Muscle layer of colon (tissue), 2 donors: Measurements from ENCODE around the gene ANKRA2.

Experiments
- H3K27ac ChIP-seq: one replicate; pipeline ENCODE4 v1.7.0; 2013; ENCODE audit warnings: low read depth, mild to moderate bottlenecking, low read length, moderate library complexity
- H3K27me3 ChIP-seq, 2 donors: one replicate each; pipeline ENCODE4 v1.7.0; 2013; ENCODE audit warnings: low read length in 2 of 2, mild to moderate bottlenecking in 2 of 2; ENCODE audit not compliant: insufficient read depth in 2 of 2, control insufficient read depth in 1 of 2
- H3K36me3 ChIP-seq: one replicate; pipeline ENCODE4 v1.7.0; 2013; ENCODE audit warnings: mild to moderate bottlenecking, low read length; ENCODE audit not compliant: insufficient read depth
- H3K4me1 ChIP-seq: one replicate; pipeline ENCODE4 v1.7.0; 2013; ENCODE audit warnings: mild to moderate bottlenecking, low read length; ENCODE audit not compliant: insufficient read depth
- H3K4me3 ChIP-seq, 2 donors: one replicate each; pipeline ENCODE4 v1.7.0; 2013; ENCODE audit warnings: low read length in 2 of 2, low read depth in 1 of 2, mild to moderate bottlenecking in 1 of 2, moderate library complexity in 1 of 2
- H3K9ac ChIP-seq: one replicate; pipeline ENCODE4 v1.7.0; 2013; ENCODE audit warnings: low read length
- H3K9me3 ChIP-seq: one replicate; pipeline ENCODE4 v1.7.0; 2013; ENCODE audit warnings: mild to moderate bottlenecking, low read length
- donor health status: abdominal sarcoma.
- donor health status: Adenocarcinoma of cecum.

ANKRA2 gene, protein sequence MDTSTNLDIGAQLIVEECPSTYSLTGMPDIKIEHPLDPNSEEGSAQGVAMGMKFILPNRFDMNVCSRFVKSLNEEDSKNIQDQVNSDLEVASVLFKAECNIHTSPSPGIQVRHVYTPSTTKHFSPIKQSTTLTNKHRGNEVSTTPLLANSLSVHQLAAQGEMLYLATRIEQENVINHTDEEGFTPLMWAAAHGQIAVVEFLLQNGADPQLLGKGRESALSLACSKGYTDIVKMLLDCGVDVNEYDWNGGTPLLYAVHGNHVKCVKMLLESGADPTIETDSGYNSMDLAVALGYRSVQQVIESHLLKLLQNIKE

DNA sequence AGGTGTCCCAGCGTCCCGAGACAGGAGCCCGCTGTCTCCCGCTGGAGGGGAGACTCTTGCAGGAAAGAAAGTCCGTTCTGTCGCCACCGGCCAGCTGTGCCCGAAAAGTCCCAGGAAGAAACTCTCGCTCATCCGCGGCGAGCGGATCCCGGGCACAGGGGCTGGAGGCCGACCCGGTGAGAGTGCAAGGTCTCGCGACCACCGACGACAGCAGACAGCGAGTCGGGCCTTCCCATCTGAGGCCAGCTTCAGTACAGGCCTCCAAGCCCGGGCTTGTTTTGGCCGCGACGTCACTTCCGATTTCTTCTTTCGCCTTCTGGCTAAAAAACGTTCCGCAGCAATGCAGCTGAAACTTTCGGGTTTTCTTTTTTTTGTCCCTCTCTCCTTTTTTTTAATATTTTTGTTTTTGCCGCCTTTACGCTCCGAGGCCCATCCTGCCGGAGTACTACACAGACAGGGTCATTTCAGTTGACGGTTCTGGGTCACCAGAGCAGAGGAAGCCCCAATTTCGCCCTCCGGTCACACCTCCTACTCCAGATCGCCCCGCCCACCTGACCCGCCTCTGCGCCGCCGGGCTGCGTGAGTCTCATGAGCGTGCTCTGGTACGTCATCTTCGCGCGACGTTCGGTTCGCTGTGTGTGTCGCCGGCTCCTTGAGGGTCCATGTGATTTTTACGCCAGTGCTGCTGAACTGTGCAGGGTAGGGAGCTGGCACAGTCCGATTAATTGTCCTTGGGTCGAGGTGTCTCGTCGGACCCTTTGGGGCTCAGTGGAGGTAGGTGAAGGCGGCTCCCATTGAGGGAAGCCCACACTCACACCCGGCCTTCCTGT, at the start of gene ANKRA2, which contains the start of gene UTP15:
Gene ANKRA2, minus strand, starts transcription at position 501 of the 830 bp plus-strand sequence. CDS start 2,758 bp downstream, outside the sequence.
Gene UTP15, plus strand, starts transcription at position 605 of the 830 bp plus-strand sequence. CDS start 1,602 bp downstream, outside the sequence.
- H3K4me1 ChIP-seq = peaks cover 20% of the 10 kb centered on the region

DNA sequence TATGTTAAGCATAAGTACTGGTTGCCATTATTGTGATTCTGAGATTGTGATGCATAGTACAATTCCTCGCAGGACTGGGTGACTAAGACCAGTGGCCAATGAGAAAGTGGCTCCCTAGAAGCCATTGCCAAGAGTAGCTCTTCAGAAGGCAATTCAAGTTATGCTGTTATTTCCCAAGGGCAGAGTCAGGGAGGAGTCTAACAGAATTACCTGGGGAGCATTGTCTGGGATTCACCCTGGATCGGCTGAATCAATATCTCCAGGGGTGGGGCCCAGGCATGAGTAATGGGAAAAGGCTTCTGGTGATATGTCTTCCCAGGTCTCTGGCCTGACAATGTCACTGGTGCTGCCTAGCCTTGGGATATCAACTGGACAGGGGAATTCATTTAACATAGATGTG, 49.6 kb upstream of the ANKRA2 start:
- Histone ChIP-seq H3K4me3 (no peak overlapping the region), H3K9me3 (no peaks in the 10 kb centered on the region), H3K36me3 (no peaks in the 10 kb centered on the region), H3K27me3 (no peaks in the 10 kb centered on the region), H3K9ac (no peak overlapping the region), H3K27ac (no peak overlapping the region), H3K4me1 (no peaks in the 10 kb centered on the region)

More for the DNA sequence above, at the start of gene ANKRA2, which contains the start of gene UTP15:
- H3K4me3 ChIP-seq = peak within 1 kb of the TSS; percentile 75 to 97
- H3K9ac ChIP-seq = peak within 1 kb of the TSS; percentile 95
- H3K36me3 ChIP-seq = peaks cover 29% of the 10 kb centered on the region
- peak within 1 kb of the TSS; percentile 92 for H3K27ac ChIP-seq
- H3K27me3 ChIP-seq = no peaks in the 10 kb centered on the region
- no peaks in the 10 kb centered on the region for H3K9me3 ChIP-seq

DNA sequence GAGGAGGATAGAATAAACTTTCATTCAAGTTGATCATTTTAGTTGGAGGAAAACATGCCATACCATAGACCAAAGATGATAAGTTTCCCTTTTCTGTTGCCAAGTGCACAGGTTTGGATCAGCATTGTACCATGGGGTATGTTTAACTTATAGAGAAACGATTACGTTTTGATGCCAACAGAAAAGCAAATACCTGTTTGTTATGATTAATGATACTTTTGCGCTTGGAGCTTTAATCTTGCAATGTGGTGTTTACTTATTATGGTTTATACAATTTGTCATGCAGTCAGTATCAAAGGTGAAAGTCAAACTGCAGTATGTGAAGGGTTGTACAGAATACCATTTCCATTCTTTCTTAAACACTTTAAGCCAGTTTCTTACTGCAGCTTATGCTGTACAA, 47.4 kb upstream of the ANKRA2 start:
- H3K9ac ChIP-seq = no peak overlapping the region
- H3K4me3 ChIP-seq = no peak overlapping the region
- H3K4me1 ChIP-seq = no peaks in the 10 kb centered on the region
- H3K27me3 ChIP-seq = no peaks in the 10 kb centered on the region
- H3K9me3 ChIP-seq = no peaks in the 10 kb centered on the region
- H3K36me3 ChIP-seq = no peaks in the 10 kb centered on the region
- H3K27ac ChIP-seq = no peak overlapping the region

DNA sequence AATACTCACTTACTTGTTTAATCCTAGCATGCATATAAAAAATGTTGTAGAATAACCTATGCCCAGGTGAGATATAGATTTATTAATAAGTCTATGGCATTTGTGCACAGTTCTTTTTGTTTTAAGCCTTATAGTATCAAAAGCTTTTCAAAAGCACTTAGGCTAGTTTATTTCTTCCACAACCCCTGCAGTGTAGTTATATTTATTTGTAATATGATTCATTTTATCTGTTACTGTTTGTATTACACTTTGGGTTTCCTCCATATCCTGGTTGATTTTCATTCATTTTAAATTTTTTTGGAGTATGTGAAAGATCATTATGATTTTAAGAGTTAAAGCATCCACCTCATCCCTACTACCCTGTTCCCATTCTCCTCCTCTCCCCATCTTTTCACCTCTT, 41.8 kb upstream of the ANKRA2 start:
- Histone ChIP-seq H3K4me1 (no peaks in the 10 kb centered on the region), H3K4me3 (no peak overlapping the region)

DNA sequence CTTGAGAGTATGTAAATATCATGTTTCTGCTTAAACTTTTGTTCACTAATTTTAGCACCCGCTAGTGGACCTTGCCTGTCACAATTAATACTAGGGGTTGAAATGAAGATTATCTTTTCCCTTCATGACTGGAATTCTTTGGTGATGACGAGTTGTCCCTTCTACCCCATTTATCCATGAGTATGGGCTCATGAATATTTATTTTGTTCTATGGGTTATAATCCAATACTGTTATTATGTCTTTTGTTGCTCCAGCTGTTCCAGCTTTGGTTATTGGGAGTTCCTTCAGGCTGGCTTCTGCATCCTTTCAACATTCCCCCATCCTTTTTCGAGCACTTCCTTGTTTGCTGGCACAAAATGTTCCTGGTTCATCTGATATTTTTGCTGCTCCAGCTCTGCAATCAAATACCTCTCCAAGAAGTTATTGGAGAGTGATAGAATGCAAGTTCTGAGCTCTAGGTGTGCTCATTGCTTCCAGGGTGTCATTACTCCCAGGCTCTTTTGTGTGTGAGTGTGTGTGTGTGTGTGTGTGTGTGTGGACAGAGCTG, 40.8 kb upstream of the ANKRA2 start:
- no peaks in the 10 kb centered on the region for H3K27me3 ChIP-seq
- H3K36me3 ChIP-seq = no peaks in the 10 kb centered on the region
- H3K9me3 ChIP-seq = peaks cover 5% of the 10 kb centered on the region
- no peak overlapping the region for H3K9ac ChIP-seq
- no peak overlapping the region for H3K4me3 ChIP-seq
- no peak overlapping the region for H3K27ac ChIP-seq
- H3K4me1 ChIP-seq = no peaks in the 10 kb centered on the region

More for the DNA sequence above, 41.8 kb upstream of the ANKRA2 start:
- no peaks in the 10 kb centered on the region for H3K9me3 ChIP-seq
- no peak overlapping the region for H3K9ac ChIP-seq
- no peaks in the 10 kb centered on the region for H3K36me3 ChIP-seq
- no peaks in the 10 kb centered on the region for H3K27me3 ChIP-seq
- H3K27ac ChIP-seq = no peak overlapping the region

DNA sequence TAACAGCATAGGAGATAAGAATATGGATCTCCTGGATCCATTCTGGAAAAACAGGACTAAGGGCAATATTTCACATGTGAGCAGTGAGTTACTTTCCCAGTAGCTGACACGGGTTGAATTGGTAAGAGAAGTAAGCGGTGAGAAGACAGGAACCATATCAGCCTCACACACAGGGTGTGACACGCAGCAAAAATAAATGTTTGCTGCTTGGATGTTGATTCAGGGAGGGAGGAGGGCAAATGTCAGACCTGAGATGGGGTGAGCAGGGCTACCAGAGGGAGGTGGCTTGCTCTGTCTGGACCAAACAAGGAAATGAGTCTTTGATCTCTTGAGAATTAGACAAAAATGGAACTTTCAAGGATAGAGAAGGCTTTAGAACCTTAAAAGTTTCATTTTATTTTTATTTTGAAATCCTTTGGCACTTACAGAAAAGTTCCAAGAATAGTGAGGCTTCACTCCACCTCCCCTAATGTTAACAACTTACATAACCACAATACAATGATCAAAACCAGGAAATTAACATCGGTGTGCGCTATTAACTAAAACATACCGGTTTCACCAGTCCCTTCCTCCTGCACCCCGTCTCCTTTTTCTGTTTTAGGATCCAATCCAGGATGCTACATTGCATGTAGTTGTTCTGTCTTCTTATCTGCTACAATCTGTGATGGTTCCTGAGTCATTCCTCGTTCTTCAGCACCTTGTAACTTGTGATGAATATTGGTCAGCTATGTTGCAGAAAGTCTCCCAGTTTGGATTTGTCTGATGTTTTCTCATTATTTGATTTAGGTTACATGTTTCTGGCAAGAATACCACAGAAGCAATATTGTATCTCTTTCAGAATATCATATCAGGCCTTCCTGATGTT, 40.0 kb upstream of the ANKRA2 start:
- Histone ChIP-seq H3K4me1 (no peaks in the 10 kb centered on the region), H3K36me3 (no peaks in the 10 kb centered on the region), H3K27ac (no peak overlapping the region)

DNA sequence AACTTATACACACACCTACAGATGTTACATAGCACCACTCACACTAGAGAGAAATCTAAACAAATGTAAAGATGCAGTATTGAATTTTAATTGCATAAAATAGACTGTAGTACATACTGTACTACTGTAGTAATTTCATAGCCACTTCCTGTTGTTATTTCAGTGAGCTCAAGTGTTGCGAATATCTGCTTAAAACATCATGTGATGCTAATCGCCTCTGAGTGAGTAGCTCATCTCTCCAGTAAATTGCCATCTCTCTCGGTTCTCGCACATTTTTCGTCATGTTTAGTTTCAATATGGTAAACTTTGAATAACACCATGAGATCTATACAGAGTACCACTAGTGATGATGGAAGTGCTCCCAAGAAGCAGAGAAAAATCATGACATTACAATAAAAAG, 38.6 kb upstream of the ANKRA2 start:
- H3K9ac ChIP-seq = no peak overlapping the region
- H3K4me1 ChIP-seq = no peaks in the 10 kb centered on the region
- no peak overlapping the region for H3K27ac ChIP-seq
- peaks cover 5% of the 10 kb centered on the region for H3K9me3 ChIP-seq
- no peaks in the 10 kb centered on the region for H3K36me3 ChIP-seq
- H3K4me3 ChIP-seq = no peak overlapping the region
- H3K27me3 ChIP-seq = no peaks in the 10 kb centered on the region

More for the DNA sequence above, 40.0 kb upstream of the ANKRA2 start:
- Histone ChIP-seq H3K9me3 (peaks cover 5% of the 10 kb centered on the region), H3K4me3 (no peak overlapping the region), H3K27me3 (no peaks in the 10 kb centered on the region), H3K9ac (no peak overlapping the region)

DNA sequence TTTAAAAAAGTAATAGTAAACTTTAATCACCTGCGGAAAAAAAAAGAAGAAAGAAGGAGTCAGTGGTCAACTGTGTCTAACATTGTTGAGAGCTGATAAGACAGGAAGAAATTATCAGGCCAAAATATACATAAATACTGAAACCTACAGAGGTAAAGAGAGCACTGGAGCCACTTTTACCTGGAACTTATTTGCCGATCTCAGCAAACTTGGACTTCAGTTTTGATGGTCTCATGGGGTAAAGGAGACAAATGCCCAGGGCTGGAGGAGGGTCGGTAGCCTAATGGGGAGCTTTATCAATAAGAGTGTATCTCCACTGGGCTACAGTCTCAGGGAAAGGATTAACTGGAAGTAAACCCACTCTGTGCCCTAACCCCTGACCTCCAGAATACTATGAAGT, 33.9 kb upstream of the ANKRA2 start:
- Histone ChIP-seq H3K9me3 (peaks cover 5% of the 10 kb centered on the region), H3K27ac (no peak overlapping the region), H3K4me1 (no peaks in the 10 kb centered on the region), H3K27me3 (no peaks in the 10 kb centered on the region), H3K4me3 (no peak overlapping the region), H3K9ac (no peak overlapping the region), H3K36me3 (no peaks in the 10 kb centered on the region)

DNA sequence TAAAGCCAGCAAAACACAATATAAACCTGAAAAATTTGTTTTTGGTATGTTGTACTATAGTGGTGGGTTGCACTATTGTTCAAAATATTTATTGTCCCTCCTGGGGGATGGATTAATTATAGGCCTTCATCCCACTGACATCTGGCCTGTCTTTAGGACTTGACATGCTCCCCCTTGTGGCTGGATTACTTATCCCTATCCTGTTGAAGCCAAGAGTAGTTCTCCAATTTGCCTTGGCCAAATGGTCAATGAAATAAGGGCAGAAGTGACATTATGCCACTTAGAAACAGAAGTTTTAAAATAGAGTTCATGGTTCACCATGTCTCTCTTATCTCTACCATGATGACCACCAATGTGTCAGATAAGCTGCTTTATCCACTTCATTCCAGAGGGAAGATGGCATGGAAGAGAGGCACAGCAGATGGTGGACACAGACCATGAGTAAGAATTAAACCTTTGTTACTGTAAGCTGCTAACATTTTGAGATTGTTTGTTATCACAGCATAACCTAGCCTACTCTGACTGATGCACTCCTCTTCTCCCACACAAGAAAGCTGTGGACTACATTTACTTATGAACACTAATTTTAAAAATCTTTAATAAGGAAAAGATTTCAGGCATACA, 31.4 kb upstream of the ANKRA2 start:
- Histone ChIP-seq H3K27me3 (no peaks in the 10 kb centered on the region), H3K36me3 (no peaks in the 10 kb centered on the region), H3K4me1 (no peaks in the 10 kb centered on the region), H3K9me3 (peaks cover 4% of the 10 kb centered on the region), H3K27ac (no peak overlapping the region), H3K4me3 (no peak overlapping the region), H3K9ac (no peak overlapping the region)

DNA sequence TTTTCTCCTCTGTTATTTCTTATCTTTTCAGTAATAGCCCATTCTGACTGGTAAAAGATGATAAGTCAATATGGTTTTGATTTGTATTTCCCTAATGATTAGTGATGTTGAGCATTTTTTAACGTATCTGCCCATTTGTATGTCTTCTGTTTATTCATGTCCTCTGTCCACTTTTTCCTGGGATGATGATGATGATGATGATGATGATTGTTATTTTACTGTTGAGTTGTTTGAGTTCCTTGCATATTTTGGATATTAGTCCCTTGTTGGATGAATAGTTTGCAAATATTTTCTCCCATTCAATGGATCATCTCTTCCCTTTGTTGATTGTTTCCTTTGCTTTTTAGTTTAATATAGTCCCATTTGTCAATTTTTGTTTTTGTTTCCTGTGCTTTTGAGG, 27.1 kb upstream of the ANKRA2 start:
- Histone ChIP-seq H3K36me3 (no peaks in the 10 kb centered on the region), H3K27me3 (no peaks in the 10 kb centered on the region), H3K9ac (no peak overlapping the region), H3K4me3 (no peak overlapping the region), H3K4me1 (no peaks in the 10 kb centered on the region), H3K27ac (no peak overlapping the region), H3K9me3 (no peaks in the 10 kb centered on the region)
